Testis (tissue), 2 donors: ENCODE results near the gene XRCC4.
"Not testable (repeated sequence)": the region's sequence is repeated elsewhere in the genome, so short reads cannot be mapped to it uniquely, and the experiment has no call there.

Experiments
- POLR2A ChIP-seq: fragments of 450-650 bp; IDR thresholded peaks from one replicate; pipeline ENCODE4 v1.6.1; 2017; ENCODE audit warnings: antibody characterized with exemption, mild to moderate bottlenecking, moderate library complexity
- TF ChIP-seq, protein P1 (sequence below), 3 experiments: fragments of 450-650 bp in 2 of 3; fragments of 200-600 bp in 1 of 3; sonication (generic) in 1 of 3; IDR thresholded peaks; one replicate each; pipeline ENCODE4 v1.5.1; 2016 to 2019; ENCODE audit warnings: antibody characterized with exemption in 3 of 3, mild to moderate bottlenecking in 2 of 3, moderate library complexity in 1 of 3

DNA sequence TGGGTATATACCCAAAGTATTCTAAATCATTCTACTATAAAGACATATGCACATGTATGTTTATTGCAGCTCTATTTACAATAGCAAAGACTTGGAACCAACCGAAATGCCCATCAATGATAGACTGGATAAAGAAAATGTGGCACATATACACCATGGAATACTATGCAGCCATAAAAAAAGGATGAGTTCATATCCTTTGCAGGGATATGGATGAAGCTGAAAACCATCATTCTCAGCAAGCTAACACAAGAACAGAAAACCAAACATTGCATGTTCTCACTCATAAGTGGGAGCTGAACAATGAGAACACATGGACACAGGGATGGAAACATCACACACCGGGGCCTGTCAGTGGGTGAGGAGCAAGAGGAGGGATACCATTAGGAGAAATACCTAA lies 180.3 kb downstream of the XRCC4 start:
- TF ChIP-seq, protein P1, sequence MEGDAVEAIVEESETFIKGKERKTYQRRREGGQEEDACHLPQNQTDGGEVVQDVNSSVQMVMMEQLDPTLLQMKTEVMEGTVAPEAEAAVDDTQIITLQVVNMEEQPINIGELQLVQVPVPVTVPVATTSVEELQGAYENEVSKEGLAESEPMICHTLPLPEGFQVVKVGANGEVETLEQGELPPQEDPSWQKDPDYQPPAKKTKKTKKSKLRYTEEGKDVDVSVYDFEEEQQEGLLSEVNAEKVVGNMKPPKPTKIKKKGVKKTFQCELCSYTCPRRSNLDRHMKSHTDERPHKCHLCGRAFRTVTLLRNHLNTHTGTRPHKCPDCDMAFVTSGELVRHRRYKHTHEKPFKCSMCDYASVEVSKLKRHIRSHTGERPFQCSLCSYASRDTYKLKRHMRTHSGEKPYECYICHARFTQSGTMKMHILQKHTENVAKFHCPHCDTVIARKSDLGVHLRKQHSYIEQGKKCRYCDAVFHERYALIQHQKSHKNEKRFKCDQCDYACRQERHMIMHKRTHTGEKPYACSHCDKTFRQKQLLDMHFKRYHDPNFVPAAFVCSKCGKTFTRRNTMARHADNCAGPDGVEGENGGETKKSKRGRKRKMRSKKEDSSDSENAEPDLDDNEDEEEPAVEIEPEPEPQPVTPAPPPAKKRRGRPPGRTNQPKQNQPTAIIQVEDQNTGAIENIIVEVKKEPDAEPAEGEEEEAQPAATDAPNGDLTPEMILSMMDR (IDR thresholded peaks at IDR 0.05): not testable (repeated sequence)
- TF ChIP-seq POLR2A: not testable (repeated sequence)
